ENCODE data around the gene SH2D1A. TPM values are rescaled to one million over a fixed set of nuclear protein-coding genes. Genes with fewer than 3 reads are reported as not detected.

The SH2D1A gene
- total RNA-seq, 4 donors from 2014 or later = 0.14 to 0.79 TPM; not detected in 2

Small RNAs within 50 kb of the gene (small RNA-seq; reads per million reads assigned to genes)
- 0 reads per million in 4 donors for gene AL022718.1

Other genes starting within 250 kb of the SH2D1A start
- under 1 TPM in 1 of 4 donors, not detected in 3; 0.48 TPM for gene TEX13D, start 13.9 kb upstream of the SH2D1A start, total RNA-seq